Epithelial cell of proximal tubule (primary cell): ENCODE measurements around the gene RALGPS2. TPM values are rescaled to one million over a fixed set of nuclear protein-coding genes. Genes with fewer than 3 reads are reported as not detected.
"Not testable (repeated sequence)": the region's sequence is repeated elsewhere in the genome, so short reads cannot be mapped to it uniquely, and the experiment has no call there.

Source experiments
- DNase-seq: peaks from one replicate; pipeline ENCODE4 v3.0.0-alpha.2; 2011; ENCODE audit warnings: low read depth
- H3K4me3 ChIP-seq: 2 replicates; pipeline ENCODE4 v1.5.1; 2011; ENCODE audit warnings: low read depth, mild to moderate bottlenecking, low read length
- total RNA-seq: library from RNA; depleted of rRNA; stranded (reverse); fragments of >200 nt; gene quantifications from 2 replicates; pipeline ENCODE4 v1.2.3, GENCODE V29; 2015
- TF ChIP-seq, protein P1 (sequence below): conservative IDR thresholded peaks from 2 replicates; pipeline ENCODE4 v1.5.1; 2012; ENCODE audit warnings: low read depth, mild to moderate bottlenecking, low read length

The RALGPS2 gene
- total RNA-seq, 1 donor from 2014 or later = 15.0 TPM

DNA sequence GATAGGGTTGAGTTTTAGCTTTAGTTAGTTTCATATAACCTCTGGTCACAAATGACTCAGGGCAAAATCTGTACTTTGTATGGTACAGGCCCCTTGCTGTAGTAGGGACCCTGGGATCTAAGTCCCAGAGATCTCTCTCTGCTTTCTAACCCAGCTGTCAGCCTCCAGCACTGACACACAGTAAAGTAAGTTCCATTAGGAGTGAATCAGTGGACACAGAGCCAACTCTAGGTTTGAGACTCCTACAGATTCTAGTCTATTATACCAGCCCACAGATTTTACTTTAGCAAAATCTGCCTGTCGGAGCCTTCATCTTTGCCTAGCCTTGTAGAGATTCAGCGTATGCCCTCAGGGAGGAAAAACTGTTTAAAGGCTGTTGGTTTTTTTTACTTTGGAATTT, 93.4 kb downstream of the RALGPS2 start:
- TF ChIP-seq, protein P1, sequence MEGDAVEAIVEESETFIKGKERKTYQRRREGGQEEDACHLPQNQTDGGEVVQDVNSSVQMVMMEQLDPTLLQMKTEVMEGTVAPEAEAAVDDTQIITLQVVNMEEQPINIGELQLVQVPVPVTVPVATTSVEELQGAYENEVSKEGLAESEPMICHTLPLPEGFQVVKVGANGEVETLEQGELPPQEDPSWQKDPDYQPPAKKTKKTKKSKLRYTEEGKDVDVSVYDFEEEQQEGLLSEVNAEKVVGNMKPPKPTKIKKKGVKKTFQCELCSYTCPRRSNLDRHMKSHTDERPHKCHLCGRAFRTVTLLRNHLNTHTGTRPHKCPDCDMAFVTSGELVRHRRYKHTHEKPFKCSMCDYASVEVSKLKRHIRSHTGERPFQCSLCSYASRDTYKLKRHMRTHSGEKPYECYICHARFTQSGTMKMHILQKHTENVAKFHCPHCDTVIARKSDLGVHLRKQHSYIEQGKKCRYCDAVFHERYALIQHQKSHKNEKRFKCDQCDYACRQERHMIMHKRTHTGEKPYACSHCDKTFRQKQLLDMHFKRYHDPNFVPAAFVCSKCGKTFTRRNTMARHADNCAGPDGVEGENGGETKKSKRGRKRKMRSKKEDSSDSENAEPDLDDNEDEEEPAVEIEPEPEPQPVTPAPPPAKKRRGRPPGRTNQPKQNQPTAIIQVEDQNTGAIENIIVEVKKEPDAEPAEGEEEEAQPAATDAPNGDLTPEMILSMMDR = no peak
- no peak overlapping the region for H3K4me3 ChIP-seq
- DNase-seq = no peak

DNA sequence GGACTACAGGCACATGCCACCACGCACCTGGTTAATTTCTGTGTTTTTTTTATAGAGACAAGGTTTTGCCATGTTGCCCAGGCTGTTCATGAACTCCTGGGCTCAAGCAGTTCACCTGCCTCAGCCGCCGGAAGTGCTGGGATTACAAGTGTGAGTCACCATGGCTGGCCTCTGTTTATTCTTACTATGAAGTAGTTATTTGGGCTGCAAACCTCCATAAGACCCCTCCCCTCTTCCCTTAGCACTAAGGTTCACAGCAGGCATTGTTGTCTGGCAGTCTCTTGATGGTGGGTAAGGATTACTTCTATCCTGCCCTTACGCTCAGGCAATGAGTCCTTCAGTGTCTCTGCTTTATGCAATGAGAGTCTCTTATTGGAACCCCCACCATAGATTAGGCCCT, 94.1 kb downstream of the RALGPS2 start:
- TF ChIP-seq, protein P1 = no peak
- no peak overlapping the region for H3K4me3 ChIP-seq
- DNase-seq = no peak

DNA sequence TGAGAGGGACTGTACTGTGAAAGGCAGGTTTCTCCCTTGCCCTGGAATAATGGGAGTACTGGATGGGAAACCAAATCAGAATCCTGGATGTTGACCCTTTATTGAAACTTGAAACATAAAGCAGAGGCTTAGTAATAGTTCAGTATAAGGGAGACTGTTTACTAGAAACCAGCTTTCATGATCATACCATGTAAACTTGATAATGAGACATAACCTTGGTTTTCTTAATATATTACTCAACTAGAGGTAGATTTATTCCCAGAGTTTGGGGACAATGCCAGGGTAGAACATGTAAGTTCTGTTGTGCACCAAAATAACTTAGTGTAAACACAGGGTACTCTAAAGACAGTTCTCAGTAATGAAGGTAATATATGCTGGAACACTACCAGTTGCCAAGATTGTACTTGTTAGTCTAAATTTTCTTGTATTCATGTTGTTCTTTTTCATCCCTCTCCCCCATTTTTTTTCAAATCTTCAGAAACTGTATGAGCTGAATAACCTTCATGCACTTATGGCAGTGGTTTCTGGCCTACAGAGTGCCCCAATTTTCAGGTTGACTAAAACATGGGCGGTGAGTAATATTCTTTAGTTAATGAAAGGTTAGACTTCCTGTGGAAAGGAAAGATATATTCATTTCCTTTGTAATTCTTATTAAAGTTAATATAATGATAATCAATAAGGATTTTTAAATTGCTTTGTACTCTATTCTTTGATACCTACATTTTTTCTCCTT, 96.3 kb downstream of the RALGPS2 start:
- no peak for DNase-seq
- TF ChIP-seq, protein P1 = no peak
- H3K4me3 ChIP-seq = no peak overlapping the region

DNA sequence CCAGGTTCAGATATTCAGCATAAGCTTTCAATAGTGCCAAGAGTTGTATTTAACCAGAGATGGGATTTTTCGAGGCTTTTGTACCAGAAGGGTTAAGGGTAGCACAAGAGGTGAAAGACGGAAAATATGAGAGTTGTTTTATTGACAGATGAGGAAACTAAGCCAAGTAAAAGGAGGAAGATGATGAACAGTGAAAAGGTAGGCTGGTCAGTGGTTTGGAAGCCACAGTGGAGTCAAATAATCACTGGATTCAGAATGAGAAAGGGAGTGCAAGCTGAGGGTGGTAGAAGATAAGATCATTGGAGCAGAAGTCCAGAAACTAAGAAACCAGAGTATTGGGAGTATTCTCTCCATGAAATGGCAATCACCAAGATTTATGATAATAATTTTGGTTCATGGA, 100.1 kb downstream of the RALGPS2 start:
- TF ChIP-seq, protein P1 = no peak
- no peak for DNase-seq
- no peak overlapping the region for H3K4me3 ChIP-seq

DNA sequence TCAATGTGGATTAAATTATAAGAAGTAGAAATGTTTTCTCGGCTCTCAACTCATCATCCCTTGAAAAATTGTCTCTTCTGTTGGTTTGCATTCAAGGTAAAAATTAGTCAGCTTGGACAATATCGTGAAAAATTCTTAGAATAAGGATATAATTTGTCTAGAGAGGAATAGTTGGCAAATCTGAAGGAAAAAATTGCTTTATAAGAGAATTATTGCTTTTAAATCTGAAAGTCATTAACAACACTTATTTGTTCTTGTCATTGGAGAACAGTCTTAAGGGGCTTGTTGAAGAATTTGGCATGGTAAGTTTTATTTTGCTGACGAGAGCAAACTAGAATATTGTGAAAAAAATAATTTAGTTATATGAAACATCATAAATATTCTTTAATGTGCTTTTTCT, 119.4 kb downstream of the RALGPS2 start:
- DNase-seq = no peak
- TF ChIP-seq, protein P1 = no peak
- no peak overlapping the region for H3K4me3 ChIP-seq

DNA sequence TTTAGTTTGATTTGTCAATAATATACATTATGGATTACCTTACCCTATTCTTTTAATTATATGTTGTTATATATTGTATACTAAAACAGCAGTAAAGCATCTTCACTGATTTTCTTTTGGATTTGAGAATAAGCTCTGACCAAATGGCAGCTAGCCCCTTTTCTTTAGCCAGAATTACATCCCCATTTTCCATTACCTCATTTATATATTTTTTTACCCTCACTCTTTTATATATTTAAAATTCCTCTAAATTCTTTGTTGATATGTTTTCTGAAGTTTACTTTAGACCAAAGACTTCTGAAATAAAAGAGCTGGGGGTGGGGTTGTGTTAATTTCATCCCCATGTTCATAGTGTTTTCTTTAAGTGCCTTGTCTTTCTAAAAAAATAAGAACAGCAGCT, 121.3 kb downstream of the RALGPS2 start:
- H3K4me3 ChIP-seq = no peak overlapping the region
- no peak for DNase-seq
- TF ChIP-seq, protein P1 = no peak

DNA sequence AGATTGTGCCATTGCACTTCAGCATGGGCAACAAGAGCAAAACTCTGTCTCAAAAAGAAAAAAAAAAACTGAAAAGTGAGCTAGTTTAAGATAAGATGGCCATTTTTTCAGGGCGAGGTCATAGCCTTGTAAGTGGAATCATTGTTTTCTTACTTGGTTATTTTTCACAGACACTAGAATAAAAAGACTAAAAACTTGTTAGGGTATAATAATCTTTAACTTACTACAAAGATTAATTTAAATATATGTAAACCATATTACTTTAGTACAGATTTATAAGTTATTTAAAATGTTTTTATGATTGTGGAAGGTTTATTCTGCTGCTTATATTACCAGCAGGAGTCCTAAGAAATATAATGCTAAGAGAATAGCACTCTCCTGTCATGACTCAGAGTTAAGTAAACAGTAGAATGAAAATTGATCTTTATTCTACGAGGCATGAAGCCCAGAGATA, 122.4 kb downstream of the RALGPS2 start:
- no peak overlapping the region for H3K4me3 ChIP-seq
- TF ChIP-seq, protein P1 = no peak
- DNase-seq = no peak

DNA sequence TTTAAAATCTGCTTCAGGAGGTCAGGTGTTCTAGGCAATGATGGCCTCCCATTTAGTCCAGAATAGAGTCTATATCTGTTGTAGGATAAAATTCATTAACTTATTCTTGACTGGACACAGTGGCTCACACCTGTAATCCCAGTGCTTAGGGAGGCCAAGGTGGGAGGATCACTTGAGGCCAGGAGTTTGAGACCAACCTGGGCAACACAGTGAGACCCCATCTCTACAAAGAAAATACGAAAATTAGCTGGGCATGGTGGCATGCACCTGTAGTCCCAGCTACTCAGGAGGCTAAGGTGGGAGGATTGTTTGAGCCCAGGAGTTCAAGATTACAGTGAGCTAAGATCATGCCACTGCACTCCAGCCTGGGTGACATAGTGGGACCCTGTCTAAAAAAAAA, 122.9 kb downstream of the RALGPS2 start:
- DNase-seq, H3K4me3 ChIP-seq: not testable (repeated sequence)
